Measurements from ENCODE around the gene SLC29A1. TPM values are rescaled to one million over a fixed set of nuclear protein-coding genes. Genes with fewer than 3 reads are reported as not detected.
A peak's percentile ranks its signal among the peaks of the same experiment; 100 is the strongest.

The SLC29A1 gene
- total and polyA plus RNA-seq, 2 donors (not counting 1 experiment from before 2014, with no cell fraction given), result 6.0 to 7.3 TPM

- Mint-ChIP-seq H3K9me3 (ENCODE audit: insufficient read depth) (no peaks in the 10 kb centered on the region), H3K27ac (no peak overlapping the region), H3K4me3 (no peak overlapping the region), H3K4me1 (no peaks in the 10 kb centered on the region), H3K27me3 (peaks cover 27% of the 10 kb centered on the region)
- Histone ChIP-seq H4K20me1 (ENCODE audit: control insufficient read depth, insufficient read depth, low read length, poor library complexity, severe bottlenecking) (no peaks in the 10 kb centered on the region), H3K27ac (ENCODE audit: low read length in 2 of 2) (no peak overlapping the region), H3K36me3 (replicated peaks in 1 of 2; ENCODE audit: control extremely low read depth in 1 of 2, control insufficient read depth in 1 of 2, extremely low read depth in 1 of 2, insufficient read depth in 2 of 2, low read length in 1 of 2) (no peaks in the 10 kb centered on the region), H2AFZ (ENCODE audit: insufficient read depth, low read depth, low read length, poor library complexity, severe bottlenecking) (no peak overlapping the region), H3K4me1 (ENCODE audit: control insufficient read depth in 2 of 2, insufficient read depth in 2 of 2, low read length in 2 of 2) (no peaks in the 10 kb centered on the region), H3K9me3 (ENCODE audit: control extremely low read depth in 1 of 3, control insufficient read depth in 2 of 3, insufficient read depth in 1 of 3, low read length in 2 of 3) (no peaks in the 10 kb centered on the region), H3K4me2 (replicated peaks; ENCODE audit: low read depth, low read length, poor library complexity, severe bottlenecking) (no peak overlapping the region), H3K79me2 (ENCODE audit: control insufficient read depth, insufficient read depth, low read length) (no peaks in the 10 kb centered on the region), H3K27me3 (replicated peaks in 1 of 4; ENCODE audit: control extremely low read depth in 1 of 4, control insufficient read depth in 3 of 4, insufficient read depth in 4 of 4, low read length in 3 of 4) (peaks cover 0 to 7% (median 0%) of the 10 kb centered on the region in 4 experiments), H3K4me3 (ENCODE audit: control extremely low read depth in 1 of 5, extremely low read depth in 1 of 5, insufficient read depth in 1 of 5, low read depth in 2 of 5, low read length in 4 of 5) (no peak overlapping the region), H3K9ac (ENCODE audit: low read length) (no peak overlapping the region)
- intact Hi-C loops (cut with micrococcal nuclease), result no loop called here
- ChIA-PET CTCF (interaction anchor here (1.5 kb wide), 1 partner anchor 30 kb away, joined by 4 read pairs; no protein-coding TSS in a partner anchor), POLR2A (no interaction called here)
- WGBS (ENCODE audit: insufficient coverage), result no CpG with 5 or more reads among the region's 2 CpGs
- no peak for ATAC-seq (ENCODE audit: low read depth)
- no peak for DNase-seq
- TF ChIP-seq CTCF (IDR thresholded peaks at IDR 0.05) (no peak), EZH2 (IDR thresholded peaks at IDR 0.05; ENCODE audit: borderline replicate concordance, insufficient read depth, low read depth, low read length, poor library complexity, severe bottlenecking) (no peak)
Observed at GRCh38 chr6:44190715-44191114, 32.7 kb upstream of the SLC29A1 start.

GRCh38 chr6:44192428-44193041 lies 30.9 kb upstream of the SLC29A1 start:
- H3K4me1 Mint-ChIP-seq, result no peaks in the 10 kb centered on the region
- Histone ChIP-seq H3K4me1 (ENCODE audit: control insufficient read depth in 2 of 2, insufficient read depth in 2 of 2, low read length in 2 of 2) (no peaks in the 10 kb centered on the region), H3K4me2 (replicated peaks; ENCODE audit: low read depth, low read length, poor library complexity, severe bottlenecking) (no peak overlapping the region), H3K36me3 (replicated peaks in 1 of 2; ENCODE audit: control extremely low read depth in 1 of 2, control insufficient read depth in 1 of 2, extremely low read depth in 1 of 2, insufficient read depth in 2 of 2, low read length in 1 of 2) (no peaks in the 10 kb centered on the region), H3K27me3 (replicated peaks in 1 of 4; ENCODE audit: control extremely low read depth in 1 of 4, control insufficient read depth in 3 of 4, insufficient read depth in 4 of 4, low read length in 3 of 4) (peaks cover 0 to 7% (median 0%) of the 10 kb centered on the region in 4 experiments), H3K9ac (ENCODE audit: low read length) (no peak overlapping the region), H3K27ac (ENCODE audit: low read length in 2 of 2) (no peak overlapping the region), H2AFZ (ENCODE audit: insufficient read depth, low read depth, low read length, poor library complexity, severe bottlenecking) (peak overlapping the region; percentile 46), H4K20me1 (ENCODE audit: control insufficient read depth, insufficient read depth, low read length, poor library complexity, severe bottlenecking) (no peaks in the 10 kb centered on the region), H3K9me3 (ENCODE audit: control extremely low read depth in 1 of 3, control insufficient read depth in 2 of 3, insufficient read depth in 1 of 3, low read length in 2 of 3) (no peaks in the 10 kb centered on the region), H3K79me2 (ENCODE audit: control insufficient read depth, insufficient read depth, low read length) (no peaks in the 10 kb centered on the region), H3K4me3 (ENCODE audit: control extremely low read depth in 1 of 5, extremely low read depth in 1 of 5, insufficient read depth in 1 of 5, low read depth in 2 of 5, low read length in 4 of 5) (no peak overlapping the region)
- H3K9me3 Mint-ChIP-seq (ENCODE audit: insufficient read depth), result no peaks in the 10 kb centered on the region
- DNase-seq (no peak), ATAC-seq (ENCODE audit: low read depth) (no peak)
- no peak for TF ChIP-seq CTCF (IDR thresholded peaks at IDR 0.05)
- POLR2A ChIA-PET, result interaction anchor here (0.6 kb wide), 1 partner anchor 811 kb away, joined by 5 read pairs; no protein-coding TSS in a partner anchor
- H3K4me3 Mint-ChIP-seq, result no peak overlapping the region
- H3K27me3 Mint-ChIP-seq, result peaks cover 20% of the 10 kb centered on the region
- CTCF ChIA-PET, result no interaction called here
- WGBS (ENCODE audit: insufficient coverage), result 35% methylated on average over 10 of the region's 10 CpGs
- H3K27ac Mint-ChIP-seq, result no peak overlapping the region
- intact Hi-C loops (cut with micrococcal nuclease), result no loop called here
